K562 (cell line): ENCODE results near the gene PMVK. TPM values are rescaled to one million over a fixed set of nuclear protein-coding genes. Genes with fewer than 3 reads are reported as not detected.

Experiments
- DNMT1 ChIP-seq: fragments of 450-650 bp; IDR thresholded peaks from 2 replicates; pipeline ENCODE4 v1.6.1; 2016; ENCODE audit warnings: antibody characterized with exemption, mild to moderate bottlenecking
- E2F3 ChIP-seq: fragments of 250-450 bp; sonication (Bioruptor Pico); IDR thresholded peaks from 2 replicates; pipeline ENCODE4 v1.4.0; 2020; ENCODE audit warnings: mild to moderate bottlenecking
- E2F5 ChIP-seq: sonication (generic); formaldehyde crosslinking; IDR thresholded peaks from 2 replicates; pipeline ENCODE4 v1.8.0; 2022; ENCODE audit warnings: mild to moderate bottlenecking, missing genetic modification reagents
- ETV1 ChIP-seq: fragments of 450-650 bp; conservative IDR thresholded peaks from 2 replicates; pipeline ENCODE4 v1.6.1; 2016; ENCODE audit warnings: missing genetic modification characterization, control low read depth, low read depth, missing compliant biosample characterization
- GTF2A2 ChIP-seq: IDR thresholded peaks from 2 replicates; pipeline ENCODE4 v1.6.1; 2016; ENCODE audit warnings: mild to moderate bottlenecking, missing genetic modification characterization, missing compliant biosample characterization
- HBP1 ChIP-seq: fragments of 450-650 bp; formaldehyde crosslinking; IDR thresholded peaks from 2 replicates; pipeline ENCODE4 v1.4.0; 2022; ENCODE audit warnings: missing genetic modification characterization
- IRF2 ChIP-seq: sonication (generic); formaldehyde crosslinking; IDR thresholded peaks from 2 replicates; pipeline ENCODE4 v1.8.1; 2022; ENCODE audit warnings: mild to moderate bottlenecking, missing genetic modification reagents
- MXD1 ChIP-seq: fragments of 250-450 bp; sonication (Bioruptor Pico); IDR thresholded peaks from 2 replicates; pipeline ENCODE4 v1.8.0; 2021; ENCODE audit warnings: borderline replicate concordance, mild to moderate bottlenecking, moderate library complexity; ENCODE audit not compliant: poor library complexity, severe bottlenecking
- NUFIP1 ChIP-seq: fragments of 450-650 bp; IDR thresholded peaks from 2 replicates; pipeline ENCODE4 v1.6.1; 2018; ENCODE audit not compliant: partially characterized antibody
- POLR2H ChIP-seq: IDR thresholded peaks from 2 replicates; pipeline ENCODE4 v1.6.1; 2016; ENCODE audit warnings: missing genetic modification characterization, low read depth, mild to moderate bottlenecking, control low read depth, missing compliant biosample characterization, moderate library complexity
- RBBP5 ChIP-seq: fragments of 200-600 bp; sonication (generic); IDR thresholded peaks from 2 replicates; pipeline ENCODE4 v1.6.1; 2012; ENCODE audit warnings: borderline replicate concordance, mild to moderate bottlenecking, low read length, control low read depth, inconsistent platforms; ENCODE audit not compliant: insufficient read depth, poor library complexity, severe bottlenecking
- RBM34 ChIP-seq: fragments of 200-400 bp; formaldehyde crosslinking; IDR thresholded peaks from 2 replicates; pipeline ENCODE4 v1.6.1; 2018; ENCODE audit warnings: low read length, borderline replicate concordance; ENCODE audit not compliant: insufficient read depth
- RUNX1 ChIP-seq: sonication (generic); IDR thresholded peaks from 2 replicates; pipeline ENCODE4 v1.6.1; 2016; ENCODE audit warnings: antibody characterized with exemption, low read depth
- SETDB1 ChIP-seq: IDR thresholded peaks from one replicate; pipeline ENCODE4 v1.6.1; 2012; ENCODE audit warnings: low read length, control low read depth, inconsistent platforms
- SOX6 ChIP-seq: fragments of 450-650 bp; IDR thresholded peaks from 2 replicates; pipeline ENCODE4 v1.6.1; 2014; ENCODE audit warnings: mild to moderate bottlenecking
- ZBTB12 ChIP-seq: fragments of 250-450 bp; sonication (Bioruptor Pico); IDR thresholded peaks from 2 replicates; pipeline ENCODE4 v1.4.0; 2020
- ZBTB7A ChIP-seq: IDR thresholded peaks from 2 replicates; pipeline ENCODE4 v1.6.1; 2011; ENCODE audit warnings: low read depth, mild to moderate bottlenecking, low read length, moderate library complexity, borderline replicate concordance; ENCODE audit not compliant: control insufficient read depth
- ZBTB9 ChIP-seq: fragments of 450-650 bp; formaldehyde crosslinking; IDR thresholded peaks from 2 replicates; pipeline ENCODE4 v1.4.0; 2020; ENCODE audit warnings: mild to moderate bottlenecking, moderate library complexity
- ZNF24 ChIP-seq: fragments of 450-650 bp; IDR thresholded peaks from 2 replicates; pipeline ENCODE4 v1.6.1; 2016
- ZNF57 ChIP-seq: fragments of 450-650 bp; formaldehyde crosslinking; IDR thresholded peaks from 2 replicates; pipeline ENCODE4 v1.4.0; 2020; ENCODE audit warnings: mild to moderate bottlenecking, moderate library complexity
- polyA plus RNA-seq, 8 experiments: library from polyadenylated mRNA; depleted of rRNA in 4 of 8; stranded (reverse) in 5 of 8; unstranded in 3 of 8; fragments of >200 nt; fragmentation: Nextera tagmentation in 2 of 8; fragmentation: Illumina TruSeq in 1 of 8; extraction: Ambion mirVana in 2 of 8; extraction: Trizol in 1 of 8; gene quantifications; 2 replicates each; pipeline versions ENCODE4 v1.2.1 to v1.2.3, GENCODE V29; 2011 to 2014; ENCODE audit warnings: inconsistent platforms in 1 of 8, missing spikeins in 1 of 8
- total RNA-seq, 7 experiments: library from RNA; depleted of rRNA in 6 of 7; stranded (reverse); fragments of >200 nt in 6 of 7; fragmentation: Illumina TruSeq in 2 of 7; extraction: Trizol in 2 of 7; gene quantifications; 2 replicates each; pipeline versions ENCODE4 v1.2.1 to v1.2.3, GENCODE V29; 2011 to 2021; ENCODE audit warnings: low replicate concordance in 1 of 7

PMVK gene
- total and polyA plus RNA-seq, 9 of the 15 experiments (the other 6 are each of a cell fraction or from before 2014, with no cell fraction given): 1.1 to 15.3 (median 6.3) TPM

- TF ChIP-seq RUNX1 (no peak), DNMT1 (no peak), SOX6 (0 out of 2 replicates have a peak, but pooled peaks have one; percentile 37), IRF2 (CRISPR knock-in tag) (no peak), ZBTB12 (peak; percentile 90), ZBTB7A (no peak), HBP1 (CRISPR knock-in tag) (no peak), ZNF57 (CRISPR knock-in tag) (no peak), RBM34 (no peak), SETDB1 (no peak), E2F3 (CRISPR knock-in tag) (no peak), POLR2H (tag) (no peak; the same call in 1 of the 2 replicates), ETV1 (0 out of 2 replicates have a peak, but pooled peaks have one; percentile 3), RBBP5 (peak; percentile 44), MXD1 (CRISPR knock-in tag) (no peak), ZNF24 (0 out of 2 replicates have a peak, but pooled peaks have one; percentile 33), E2F5 (CRISPR knock-in tag) (no peak), NUFIP1 (peak; percentile 12), ZBTB9 (CRISPR knock-in tag) (no peak), GTF2A2 (no peak)
These were observed 817 bp upstream of the PMVK start (continued) for GRCh38 chr1:154937085-154937987.
